Lung (tissue), 12 donors: ENCODE measurements around the gene OGT. TPM values are rescaled to one million over a fixed set of nuclear protein-coding genes. Genes with fewer than 3 reads are reported as not detected.

Experiments
- ATAC-seq: fragments of 200-7000 bp; cut with Tn5 transposase; one replicate; pipeline ENCODE4 v1.9.1; 2020; ENCODE audit warnings: moderate number of reproducible peaks; ENCODE audit not compliant: insufficient read depth, low FRiP score
- DNase-seq, 3 donors: peaks; one replicate each; pipeline ENCODE4 v3.0.0-alpha.2; 2013 to 2017
- H3K27ac ChIP-seq, 2 donors: one replicate each; pipeline ENCODE4 v1.5.1; 2013; ENCODE audit warnings: mild to moderate bottlenecking in 2 of 2, moderate library complexity in 2 of 2, control low read depth in 1 of 2, inconsistent platforms in 1 of 2, low read depth in 1 of 2, low read length in 1 of 2
- H3K27me3 ChIP-seq, 3 donors: one replicate each; pipeline ENCODE4 v1.5.1; 2013; ENCODE audit warnings: low read length in 2 of 3; ENCODE audit not compliant: control insufficient read depth in 3 of 3, insufficient read depth in 3 of 3
- H3K36me3 ChIP-seq, 4 donors: one replicate each; pipeline ENCODE4 v1.5.1; 2013; ENCODE audit warnings: low read length in 4 of 4, mild to moderate bottlenecking in 1 of 4, moderate library complexity in 1 of 4; ENCODE audit not compliant: control insufficient read depth in 4 of 4, insufficient read depth in 4 of 4
- H3K4me1 ChIP-seq, 5 donors: one replicate each; pipeline ENCODE4 v1.5.1; 2013; ENCODE audit warnings: low read length in 5 of 5, mild to moderate bottlenecking in 2 of 5, moderate library complexity in 1 of 5; ENCODE audit not compliant: control insufficient read depth in 5 of 5, insufficient read depth in 5 of 5
- H3K4me3 ChIP-seq: one replicate; pipeline ENCODE4 v1.5.1; 2013; ENCODE audit warnings: mild to moderate bottlenecking, control low read depth, moderate library complexity
- H3K9ac ChIP-seq, 2 donors: one replicate each; pipeline ENCODE4 v1.5.1; 2013; ENCODE audit warnings: low read length in 2 of 2, control low read depth in 1 of 2; ENCODE audit not compliant: insufficient read depth in 1 of 2
- H3K9me3 ChIP-seq, 4 donors: one replicate each; pipeline ENCODE4 v1.5.1; 2013; ENCODE audit warnings: low read length in 3 of 4, mild to moderate bottlenecking in 1 of 4, moderate library complexity in 1 of 4; ENCODE audit not compliant: control insufficient read depth in 4 of 4, insufficient read depth in 3 of 4
- WGBS, 2 donors: extraction: QIAGEN DNeasy Blood & Tissue Kit; methylation state at CpG; one replicate each; pipeline ENCODE4 v1.1.7; 2013; 5-methylcytosine and 5-hydroxymethylcytosine counted together
- polyA plus RNA-seq, 2 donors: library from polyadenylated mRNA; stranded (reverse); fragments of 200-250 nt; gene quantifications; one replicate each; pipeline ENCODE4 v1.2.1, GENCODE V29; 2013
- total RNA-seq, 2 donors: library from RNA; depleted of rRNA in 1 of 2; stranded (reverse); fragments of >200 nt in 1 of 2; gene quantifications; one replicate each; pipeline ENCODE4 v1.2.1, GENCODE V29; 2014 to 2021
- TF ChIP-seq, protein P1 (sequence below): IDR thresholded peaks from 2 replicates; pipeline ENCODE4 v1.5.1; 2012; ENCODE audit warnings: mild to moderate bottlenecking; ENCODE audit errors: control extremely low read depth, extremely low read depth
- donor health status: control.
- donor health status: control.
- donor health status: Bipolar disorder and iron deficiency.
- donor health status: healthy.
- donor health status: DM: yes; HTN: yes; CAD: no.

Gene OGT
- total and polyA plus RNA-seq, 4 donors: 32.3 to 385 (median 72.8) TPM

DNA sequence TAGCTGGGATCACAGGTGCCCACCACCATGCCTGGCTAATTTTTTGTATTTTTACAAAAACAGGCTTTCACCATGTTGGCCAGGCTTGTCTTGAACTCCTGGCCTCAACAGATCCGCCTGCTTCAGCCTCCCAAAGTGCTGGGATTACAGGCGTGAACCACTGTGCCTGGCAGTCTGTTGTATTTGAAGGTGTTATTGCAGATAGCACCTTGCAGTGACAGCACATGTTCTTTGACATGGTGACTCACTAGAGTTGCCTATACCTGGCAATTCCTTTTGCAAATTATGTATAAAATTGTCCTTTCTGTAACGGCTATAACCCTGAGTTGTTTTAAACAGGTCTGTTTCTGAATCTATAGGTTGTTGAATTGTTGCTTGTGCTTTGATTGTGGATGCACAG lies 7.9 kb downstream of the OGT start:
- Histone ChIP-seq H3K4me1 (peaks cover 2 to 20% (median 15%) of the 10 kb centered on the region in 5 donors), H3K27me3 (no peaks in the 10 kb centered on the region), H3K27ac (peak overlapping the region in 1 of 2 donors; percentile 33), H3K4me3 (no peak overlapping the region), H3K9ac (no peak overlapping the region), H3K36me3 (peaks cover 0 to 5% (median 3%) of the 10 kb centered on the region in 4 donors), H3K9me3 (no peaks in the 10 kb centered on the region)
- DNase-seq: no peak
- ATAC-seq: no peak
- 62 to 70% methylated on average over 3 of the region's 3 CpGs for WGBS, 2 donors
- TF ChIP-seq, protein P1, sequence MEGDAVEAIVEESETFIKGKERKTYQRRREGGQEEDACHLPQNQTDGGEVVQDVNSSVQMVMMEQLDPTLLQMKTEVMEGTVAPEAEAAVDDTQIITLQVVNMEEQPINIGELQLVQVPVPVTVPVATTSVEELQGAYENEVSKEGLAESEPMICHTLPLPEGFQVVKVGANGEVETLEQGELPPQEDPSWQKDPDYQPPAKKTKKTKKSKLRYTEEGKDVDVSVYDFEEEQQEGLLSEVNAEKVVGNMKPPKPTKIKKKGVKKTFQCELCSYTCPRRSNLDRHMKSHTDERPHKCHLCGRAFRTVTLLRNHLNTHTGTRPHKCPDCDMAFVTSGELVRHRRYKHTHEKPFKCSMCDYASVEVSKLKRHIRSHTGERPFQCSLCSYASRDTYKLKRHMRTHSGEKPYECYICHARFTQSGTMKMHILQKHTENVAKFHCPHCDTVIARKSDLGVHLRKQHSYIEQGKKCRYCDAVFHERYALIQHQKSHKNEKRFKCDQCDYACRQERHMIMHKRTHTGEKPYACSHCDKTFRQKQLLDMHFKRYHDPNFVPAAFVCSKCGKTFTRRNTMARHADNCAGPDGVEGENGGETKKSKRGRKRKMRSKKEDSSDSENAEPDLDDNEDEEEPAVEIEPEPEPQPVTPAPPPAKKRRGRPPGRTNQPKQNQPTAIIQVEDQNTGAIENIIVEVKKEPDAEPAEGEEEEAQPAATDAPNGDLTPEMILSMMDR: no peak

GRCh38 chrX:71541210-71542022 lies 8.5 kb downstream of the OGT start:
- WGBS, 2 donors: 9 to 42% methylated on average over 8 of the region's 8 CpGs
- H3K9ac ChIP-seq: no peak overlapping the region
- peaks cover 0 to 8% (median 5%) of the 10 kb centered on the region in 4 donors for H3K36me3 ChIP-seq
- DNase-seq: peak in 2 of 3 donors; percentile 20 to 26
- peaks cover 0 to 18% (median 10%) of the 10 kb centered on the region in 5 donors for H3K4me1 ChIP-seq
- TF ChIP-seq, protein P1: no peak
- H3K9me3 ChIP-seq: no peaks in the 10 kb centered on the region
- no peaks in the 10 kb centered on the region for H3K27me3 ChIP-seq
- H3K27ac ChIP-seq: peak overlapping the region in 1 of 2 donors; percentile 45
- ATAC-seq: no peak
- no peak overlapping the region for H3K4me3 ChIP-seq

DNA sequence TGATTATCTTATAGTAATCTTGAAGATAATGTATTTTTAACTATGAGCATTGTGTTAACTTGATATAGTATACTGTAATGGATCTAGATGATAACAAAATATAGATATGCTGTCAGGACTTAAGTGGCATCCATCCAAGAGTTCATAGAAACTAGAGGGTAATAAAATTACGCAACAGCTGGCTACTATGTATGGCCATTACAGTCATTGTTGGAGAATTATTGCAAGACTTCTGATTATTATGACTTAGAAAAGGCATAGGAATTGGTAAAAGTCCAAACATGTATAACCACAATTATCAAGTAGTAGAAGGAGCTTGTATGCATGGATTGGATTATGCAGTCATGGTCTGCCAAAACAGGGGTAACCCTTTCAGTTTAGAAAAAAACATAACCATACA lies 9.5 kb downstream of the OGT start:
- 52 to 64% methylated on average over 1 of the region's 1 CpG for WGBS, 2 donors
- H3K4me1 ChIP-seq: peaks cover 0 to 18% (median 8%) of the 10 kb centered on the region in 5 donors
- no peak overlapping the region for H3K4me3 ChIP-seq
- H3K27me3 ChIP-seq: no peaks in the 10 kb centered on the region
- peaks cover 0 to 14% (median 6%) of the 10 kb centered on the region in 4 donors for H3K36me3 ChIP-seq
- TF ChIP-seq, protein P1: no peak
- peak in 2 of 3 donors; percentile 74 to 83 for DNase-seq
- H3K9me3 ChIP-seq: peaks cover 0 to 2% (median under 1%) of the 10 kb centered on the region in 4 donors
- H3K27ac ChIP-seq: no peak overlapping the region
- H3K9ac ChIP-seq: no peak overlapping the region
- no peak for ATAC-seq
